ENCODE measurements around the gene DNAH8.
"Not testable (repeated sequence)": the region's sequence is repeated elsewhere in the genome, so short reads cannot be mapped to it uniquely, and the experiment has no call there.

The DNAH8 gene

DNA sequence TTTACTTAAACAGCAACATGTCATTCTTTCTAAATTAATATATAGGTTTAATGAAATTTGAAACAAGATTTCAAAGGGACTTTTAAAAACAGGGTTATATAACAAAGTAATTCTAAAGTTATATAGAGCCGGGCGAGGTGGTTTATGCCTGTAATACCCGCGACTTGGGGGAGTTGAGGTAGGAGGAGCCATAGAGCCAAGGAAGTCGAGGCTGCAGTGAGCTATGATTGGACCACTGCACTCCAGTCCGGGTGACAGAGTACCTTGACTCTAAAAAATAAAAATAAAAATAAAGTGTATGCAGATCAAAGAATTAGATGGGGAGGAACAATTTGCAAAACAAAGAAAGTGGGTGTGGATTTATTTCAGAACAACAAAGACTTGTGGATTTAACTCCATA, 182.4 kb downstream of the DNAH8 start:
- no peak for DNase-seq (ENCODE audit: low read depth in 2 of 2, low spot score in 1 of 2)

DNA sequence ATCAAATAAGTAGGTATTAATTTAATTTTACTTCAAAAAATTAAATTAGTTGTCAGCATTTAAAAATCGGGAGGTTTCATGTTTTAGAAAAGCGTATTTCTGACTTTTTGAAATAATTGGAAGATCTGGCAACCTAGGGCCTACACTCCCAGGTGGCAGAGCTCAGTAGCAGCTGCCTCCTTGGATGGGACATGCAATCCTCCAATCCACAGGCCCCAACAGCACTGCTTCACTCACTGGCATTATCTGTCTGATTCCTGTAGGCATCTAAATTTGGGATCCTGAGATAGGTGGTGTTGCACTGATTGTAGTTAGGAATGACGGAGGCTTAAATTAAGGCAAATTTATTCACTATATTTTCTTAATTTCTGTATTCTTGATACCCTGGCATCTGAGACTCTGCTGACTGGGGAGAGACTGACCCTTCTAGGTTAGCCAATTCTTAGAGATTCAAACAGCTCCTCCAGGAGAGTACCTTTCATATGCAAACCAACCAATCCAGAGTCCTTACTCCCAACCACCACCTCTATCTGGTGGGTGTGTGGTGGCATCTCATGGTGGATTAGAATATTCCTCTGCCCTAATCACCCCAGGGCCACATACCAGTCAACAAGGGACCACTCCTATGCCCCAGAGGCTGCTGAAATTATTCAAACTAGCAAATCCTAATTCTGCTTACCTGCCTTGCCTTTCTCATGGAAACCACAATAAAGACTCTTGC, 186.9 kb downstream of the DNAH8 start:
- no peak for DNase-seq (ENCODE audit: low read depth in 2 of 2, low spot score in 1 of 2)

DNA sequence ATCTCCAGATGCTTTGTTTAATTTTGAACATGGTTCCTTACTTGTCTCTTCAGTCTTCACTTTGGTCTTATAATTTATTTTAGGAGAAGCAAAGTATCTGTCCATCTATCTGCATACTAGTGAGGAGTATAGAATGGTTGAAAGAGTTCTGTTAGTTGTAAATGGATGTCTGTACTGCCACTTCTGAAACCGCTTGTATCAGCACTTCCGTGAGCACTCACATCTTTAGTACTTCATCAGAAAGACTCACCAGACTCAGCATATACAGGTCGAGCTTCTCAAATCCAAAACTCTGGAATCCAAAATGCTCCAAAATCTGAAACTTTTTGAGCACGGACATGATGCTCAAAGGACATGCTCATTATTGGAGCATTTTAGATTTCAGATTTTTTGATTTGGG, 191.5 kb downstream of the DNAH8 start:
- DNase-seq (ENCODE audit: low read depth in 2 of 2, low spot score in 1 of 2) = no peak

DNA sequence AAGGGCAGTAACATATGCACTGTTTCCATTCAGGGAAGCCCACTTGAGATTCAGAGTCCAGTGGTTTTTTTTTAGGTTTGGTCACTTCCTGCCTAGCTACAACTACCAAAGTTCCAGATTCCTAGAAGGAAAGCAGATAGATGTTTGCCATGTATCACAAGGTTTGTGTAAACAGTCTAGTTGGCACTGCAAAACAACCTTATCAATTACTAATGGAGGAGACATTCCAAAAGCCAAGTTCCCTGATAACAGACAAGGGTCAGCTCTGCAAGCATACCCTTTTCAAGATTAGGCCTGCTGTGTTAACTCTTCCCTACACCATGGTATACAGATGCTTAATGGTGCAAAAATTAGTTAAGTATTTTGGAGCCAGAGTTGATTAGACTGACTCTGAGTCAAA, 192.2 kb downstream of the DNAH8 start:
- DNase-seq (ENCODE audit: low read depth in 2 of 2, low spot score in 1 of 2) = no peak

DNA sequence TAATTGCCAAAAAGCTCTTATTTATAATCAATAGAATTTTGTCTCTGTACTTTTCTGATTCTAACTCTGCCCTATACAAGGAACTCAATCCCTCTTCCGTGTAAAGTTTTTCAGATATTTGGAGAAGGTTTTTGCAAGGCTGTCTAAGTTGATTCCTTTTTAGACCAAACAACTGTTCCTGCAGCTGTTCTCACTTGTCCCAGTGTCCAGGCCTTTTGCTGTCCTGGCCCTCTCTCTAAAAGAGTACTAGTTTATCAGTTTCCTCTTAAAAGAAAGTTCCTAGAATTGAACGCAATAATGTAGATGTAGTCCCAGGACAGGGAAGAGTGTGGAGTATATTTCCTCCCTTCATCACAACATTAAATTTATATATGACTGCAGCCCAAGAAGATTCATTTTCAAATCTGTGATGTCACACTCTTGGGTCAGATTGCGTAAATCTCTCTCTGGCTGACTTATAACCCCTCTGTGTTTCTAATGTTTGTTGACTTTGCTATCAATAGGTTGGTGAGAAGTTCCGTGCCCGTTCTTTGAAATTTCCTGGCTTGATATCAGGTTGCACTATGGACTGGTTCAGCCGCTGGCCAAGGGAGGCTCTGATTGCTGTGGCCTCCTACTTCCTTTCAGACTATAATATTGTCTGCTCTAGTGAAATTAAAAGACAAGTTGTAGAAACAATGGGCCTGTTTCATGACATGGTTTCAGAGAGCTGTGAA, 194.1 kb downstream of the DNAH8 start:
- no peak for DNase-seq (ENCODE audit: low read depth in 2 of 2, low spot score in 1 of 2)

DNA sequence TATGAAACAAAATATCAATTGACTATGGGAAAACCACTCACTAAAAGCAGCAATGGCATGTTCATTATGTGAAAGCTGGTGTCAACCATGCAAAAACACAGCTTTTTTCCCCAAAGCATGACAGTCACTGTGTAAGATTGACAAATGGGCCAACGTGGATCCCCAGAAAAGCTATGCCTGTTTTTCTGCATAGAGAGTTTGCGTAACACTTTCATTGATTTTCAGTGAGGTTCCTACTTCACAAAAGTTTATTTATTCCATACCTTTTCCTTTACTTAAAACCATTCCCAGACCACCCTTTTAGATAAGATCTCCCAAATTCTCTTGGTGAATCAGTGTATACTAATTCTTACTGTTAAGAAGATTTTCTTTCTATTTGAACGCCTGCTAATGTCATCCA, 195.1 kb downstream of the DNAH8 start:
- no peak for DNase-seq (ENCODE audit: low read depth in 2 of 2, low spot score in 1 of 2)

DNA sequence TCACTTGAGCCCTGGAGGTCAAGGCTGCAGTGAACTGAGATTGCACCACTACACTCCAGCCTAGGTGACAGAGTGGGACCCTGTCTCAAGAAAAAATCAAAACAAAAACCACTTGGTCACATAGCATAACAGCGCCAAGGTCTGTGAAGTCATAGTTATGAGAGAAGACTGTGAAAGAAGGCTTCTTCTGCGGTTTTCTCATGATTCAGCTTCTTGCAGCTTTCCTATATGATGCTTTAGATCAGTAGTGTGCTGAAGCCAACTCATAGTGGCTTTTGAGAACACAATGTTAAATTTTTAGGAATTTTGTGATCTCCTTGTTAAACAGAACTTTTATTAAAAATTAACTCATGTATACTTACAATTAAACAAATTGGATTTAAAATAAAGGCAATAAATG, 197.3 kb downstream of the DNAH8 start:
- DNase-seq (ENCODE audit: low read depth in 2 of 2, low spot score in 1 of 2) = no peak

DNA sequence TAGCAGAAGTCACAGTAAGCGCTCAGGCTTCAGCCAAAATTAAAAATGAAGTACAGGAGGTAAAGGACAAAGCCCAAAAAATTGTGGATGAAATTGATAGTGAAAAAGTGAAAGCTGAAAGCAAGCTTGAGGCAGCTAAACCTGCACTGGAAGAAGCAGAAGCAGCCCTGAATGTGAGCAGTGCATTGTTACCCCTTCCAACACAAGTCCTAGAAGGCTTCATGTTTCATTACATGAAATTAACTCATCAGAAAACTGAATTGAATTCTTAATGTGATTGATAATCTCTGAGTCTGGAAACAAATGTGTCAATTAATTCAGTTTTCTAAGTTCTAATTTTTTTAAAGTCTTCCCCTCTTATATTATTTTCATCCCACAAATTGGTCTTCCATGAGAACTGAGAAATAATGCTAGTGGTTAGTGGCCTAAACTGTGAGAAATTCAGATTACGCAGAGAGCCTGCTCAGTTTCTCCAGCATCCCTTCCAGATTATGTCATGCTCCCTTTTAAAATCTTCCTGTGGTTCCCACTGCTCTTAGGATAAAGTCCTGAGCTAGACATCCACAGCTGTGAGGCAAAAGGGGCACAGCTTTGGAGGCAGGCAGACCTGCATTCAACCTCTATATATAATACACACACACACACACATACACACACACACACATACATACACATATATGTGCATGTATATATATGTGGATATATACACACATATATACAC, 200.3 kb downstream of the DNAH8 start:
- no peak for DNase-seq (ENCODE audit: low read depth in 2 of 2, low spot score in 1 of 2)

DNA sequence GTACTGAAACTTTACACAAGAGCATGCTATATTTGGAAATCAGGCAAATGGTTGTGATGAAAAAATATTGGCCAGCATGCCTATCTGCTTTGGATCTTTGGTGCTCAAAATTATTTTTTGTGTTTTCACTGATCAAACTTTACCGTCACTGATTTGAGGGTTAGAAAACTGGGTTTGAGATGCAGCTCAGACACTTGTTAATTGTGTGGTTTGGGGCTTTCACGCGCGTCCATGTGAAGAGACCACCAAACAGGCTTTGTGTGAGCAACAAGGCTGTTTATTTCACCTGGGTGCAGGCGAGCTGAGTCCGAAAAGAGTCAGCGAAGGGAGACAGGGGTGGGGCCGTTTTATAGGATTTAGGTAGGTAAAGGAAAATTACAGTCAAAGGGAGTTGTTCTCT, 206.4 kb downstream of the DNAH8 start:
- DNase-seq (ENCODE audit: low read depth in 2 of 2, low spot score in 1 of 2) = not testable (repeated sequence)

DNA sequence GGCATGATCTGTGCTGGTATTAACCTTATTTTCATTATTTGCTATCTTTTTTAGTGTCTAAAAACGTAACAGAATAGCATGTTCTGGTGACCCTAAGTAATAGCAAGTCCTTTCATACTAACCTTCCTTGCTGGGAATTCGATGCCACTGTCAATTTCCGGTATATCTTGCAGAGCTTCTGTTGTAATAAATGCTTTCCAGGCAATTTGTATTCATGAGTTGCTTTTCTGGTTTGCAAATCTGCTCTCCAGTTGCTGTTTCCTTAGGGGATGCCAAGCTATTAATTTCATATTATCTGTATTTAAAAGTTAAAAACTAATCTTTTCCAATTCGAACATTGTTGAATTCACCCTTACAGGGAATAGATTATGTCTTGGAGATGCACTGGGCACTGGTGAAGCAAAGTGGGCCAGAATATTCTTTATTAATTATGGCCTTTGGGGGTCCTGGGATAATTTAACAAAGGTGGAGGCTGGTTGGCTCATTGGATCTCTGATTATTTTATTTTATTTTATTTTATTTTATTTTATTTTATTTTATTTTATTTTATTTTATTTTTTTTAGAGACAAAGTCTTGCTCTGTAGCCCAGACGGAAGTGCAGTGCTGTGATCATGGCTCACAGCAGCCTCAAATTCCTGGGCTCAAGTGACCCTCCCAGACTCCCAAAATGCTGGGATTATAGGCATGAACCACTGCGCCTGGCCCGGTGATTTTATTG, 209.8 kb downstream of the DNAH8 start:
- DNase-seq (ENCODE audit: low read depth in 2 of 2, low spot score in 1 of 2) = no peak

DNA sequence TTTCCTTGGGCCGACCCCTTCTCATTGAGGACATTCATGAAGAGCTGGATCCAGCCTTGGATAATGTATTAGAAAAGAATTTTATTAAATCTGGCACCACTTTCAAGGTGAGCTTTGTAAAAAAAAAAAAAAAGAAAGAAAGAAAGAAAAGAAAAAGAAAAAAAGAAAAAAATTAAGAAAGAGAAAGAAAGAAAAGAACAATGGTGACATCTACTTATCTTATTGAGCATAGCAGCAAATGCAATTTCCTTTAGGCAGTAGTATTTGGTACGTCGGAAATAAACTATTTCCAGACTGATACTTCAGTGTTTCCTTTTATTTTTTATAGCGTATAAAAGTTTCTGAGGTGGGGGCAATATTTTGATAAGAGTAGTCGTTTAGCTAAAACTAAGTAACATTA, 214.4 kb downstream of the DNAH8 start:
- no peak for DNase-seq (ENCODE audit: low read depth in 2 of 2, low spot score in 1 of 2)

DNA sequence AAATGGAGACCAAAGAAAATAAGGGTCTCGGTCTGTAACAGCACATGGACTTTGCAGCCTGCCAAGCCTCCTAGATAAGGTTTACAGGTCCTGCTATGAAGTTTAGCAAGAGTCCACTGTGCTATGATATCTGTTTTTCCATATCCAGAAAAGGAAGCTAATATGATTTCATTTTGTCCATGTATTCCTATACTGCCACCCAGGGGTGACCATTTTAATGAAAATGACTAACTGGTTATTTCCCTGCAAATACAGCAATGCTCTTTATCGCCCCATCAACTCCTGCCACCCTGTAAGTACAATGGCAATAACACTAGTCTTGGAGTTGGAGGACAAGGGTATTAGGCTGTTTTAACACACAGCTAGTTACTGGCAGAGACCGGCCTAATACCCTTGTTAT, 218.3 kb downstream of the DNAH8 start:
- DNase-seq (ENCODE audit: low read depth in 2 of 2, low spot score in 1 of 2) = no peak

DNA sequence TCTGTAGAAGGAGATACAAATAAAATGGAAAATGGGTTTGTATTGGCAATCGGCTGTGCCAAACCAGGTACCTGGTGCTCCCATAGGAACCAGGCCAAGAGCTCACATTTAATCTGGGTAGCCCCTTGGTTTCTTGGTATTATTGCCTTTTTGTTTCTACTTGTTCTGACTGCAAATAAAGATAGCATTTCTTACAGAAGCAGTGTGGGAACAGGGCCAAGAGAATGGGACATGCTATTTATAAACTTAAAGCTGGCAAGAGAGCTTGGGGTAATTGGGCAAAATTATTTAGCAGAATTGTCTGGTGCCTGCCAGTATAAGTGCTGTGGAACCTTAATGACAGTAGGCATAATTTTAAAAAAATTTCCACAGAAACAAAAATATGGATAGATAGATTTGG, 219.9 kb downstream of the DNAH8 start:
- no peak for DNase-seq (ENCODE audit: low read depth in 2 of 2, low spot score in 1 of 2)

DNA sequence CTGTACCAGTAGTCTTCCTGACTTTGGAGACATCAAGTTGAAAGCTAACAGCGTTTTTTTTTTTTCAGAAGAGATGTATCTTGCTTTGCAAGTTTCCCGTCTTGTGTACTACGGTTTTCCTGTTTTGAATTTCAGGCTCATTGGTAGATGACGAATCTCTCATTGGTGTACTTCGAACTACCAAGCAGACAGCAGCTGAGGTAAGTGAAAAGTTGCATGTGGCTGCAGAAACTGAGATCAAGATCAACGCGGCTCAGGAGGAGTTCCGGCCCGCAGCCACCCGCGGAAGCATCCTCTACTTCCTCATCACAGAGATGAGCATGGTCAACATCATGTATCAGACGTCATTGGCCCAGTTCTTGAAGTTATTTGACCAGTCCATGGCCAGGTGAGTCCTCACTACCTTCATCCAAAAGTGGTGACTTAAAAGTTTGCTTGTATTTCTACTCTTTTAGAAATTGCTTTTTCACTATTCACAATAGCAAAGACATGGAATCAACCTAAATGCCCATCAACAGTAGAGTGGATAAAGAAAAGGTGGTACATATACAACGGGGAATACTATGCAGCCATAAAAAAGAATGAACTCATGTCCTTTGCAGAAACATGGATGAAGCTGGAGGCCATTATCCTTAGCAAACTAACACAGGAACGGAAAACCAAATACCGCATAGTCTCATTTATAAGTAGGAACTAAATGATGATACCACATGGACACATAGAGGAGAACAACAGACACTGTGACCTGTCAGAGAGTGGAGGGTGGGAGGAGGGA, 222.9 kb downstream of the DNAH8 start:
- no peak for DNase-seq (ENCODE audit: low read depth in 2 of 2, low spot score in 1 of 2)

DNA sequence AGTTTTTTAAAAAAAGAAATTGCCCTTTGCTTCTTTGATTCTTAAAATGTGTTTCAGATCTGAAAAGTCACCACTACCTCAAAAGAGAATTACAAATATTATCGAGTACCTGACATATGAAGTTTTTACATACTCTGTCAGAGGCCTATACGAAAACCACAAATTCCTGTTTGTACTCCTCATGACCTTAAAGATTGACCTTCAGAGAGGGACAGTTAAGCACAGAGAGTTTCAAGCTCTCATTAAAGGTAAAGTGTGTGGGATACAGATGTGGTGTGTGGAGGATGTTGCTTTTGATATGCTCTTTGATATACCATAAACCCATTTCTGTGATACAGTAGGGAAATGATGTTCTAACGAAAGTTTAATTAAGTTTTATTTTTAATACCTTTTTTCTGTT, 223.6 kb downstream of the DNAH8 start:
- DNase-seq (ENCODE audit: low read depth in 2 of 2, low spot score in 1 of 2) = no peak

DNA sequence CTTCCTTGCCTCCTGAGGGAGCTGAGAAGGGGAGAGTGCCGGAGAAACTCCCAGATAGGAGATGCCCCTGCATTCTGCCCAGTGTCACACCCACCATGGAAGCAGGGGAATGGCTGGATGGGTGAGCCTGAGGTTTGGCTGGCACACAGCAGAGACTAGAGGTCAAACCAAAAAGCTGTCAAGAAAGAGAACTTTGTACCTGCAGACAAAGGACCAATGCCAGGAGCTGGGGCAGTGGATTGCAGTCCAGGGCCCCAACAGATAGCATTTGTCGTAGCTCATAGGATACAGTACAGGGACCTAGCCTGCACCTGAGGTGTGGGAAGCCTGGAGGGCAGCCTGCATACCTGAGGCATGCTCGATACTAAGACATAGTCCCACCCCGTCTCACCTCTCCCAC, 227.3 kb downstream of the DNAH8 start:
- DNase-seq (ENCODE audit: low read depth in 2 of 2, low spot score in 1 of 2) = no peak

DNA sequence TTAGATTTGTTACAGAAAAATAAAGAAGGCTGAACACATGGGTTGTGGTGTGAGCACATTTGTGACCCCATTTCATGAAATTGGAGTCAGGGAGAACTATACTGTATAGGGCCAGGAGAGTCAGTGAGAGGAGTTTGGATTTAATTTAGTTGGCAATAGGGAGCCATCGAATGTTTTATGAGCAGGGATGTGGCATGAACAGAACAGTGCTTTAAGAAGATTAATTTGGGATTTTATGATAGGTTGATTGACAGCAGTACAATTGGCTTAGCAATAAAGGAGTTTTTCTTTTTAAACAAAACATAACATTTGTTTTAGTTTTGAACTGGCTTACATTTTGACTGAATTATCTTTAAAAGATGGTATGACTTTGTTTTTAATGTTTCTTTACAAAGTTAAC, 227.9 kb downstream of the DNAH8 start:
- no peak for DNase-seq (ENCODE audit: low read depth in 2 of 2, low spot score in 1 of 2)

DNA sequence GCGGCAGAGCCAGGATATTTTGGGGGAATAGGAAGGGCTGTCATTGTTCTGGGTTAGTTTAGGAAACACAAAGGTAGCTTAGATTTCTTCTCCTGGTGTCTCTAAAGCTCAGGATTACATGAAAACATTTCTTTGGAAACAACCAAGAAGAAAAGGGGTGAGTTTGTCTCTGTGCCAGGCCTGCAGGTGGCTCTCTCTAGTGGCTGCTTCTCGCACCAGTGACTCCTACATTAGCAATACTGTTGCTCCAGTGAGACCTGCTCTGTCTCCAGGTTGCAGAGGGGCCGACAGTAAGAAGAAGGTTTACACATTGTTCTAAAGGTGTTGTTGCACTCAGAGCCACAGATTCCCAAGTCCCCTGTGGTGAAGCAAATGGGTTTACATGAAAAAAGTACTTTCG, 228.9 kb downstream of the DNAH8 start:
- DNase-seq (ENCODE audit: low read depth in 2 of 2, low spot score in 1 of 2) = no peak

DNA sequence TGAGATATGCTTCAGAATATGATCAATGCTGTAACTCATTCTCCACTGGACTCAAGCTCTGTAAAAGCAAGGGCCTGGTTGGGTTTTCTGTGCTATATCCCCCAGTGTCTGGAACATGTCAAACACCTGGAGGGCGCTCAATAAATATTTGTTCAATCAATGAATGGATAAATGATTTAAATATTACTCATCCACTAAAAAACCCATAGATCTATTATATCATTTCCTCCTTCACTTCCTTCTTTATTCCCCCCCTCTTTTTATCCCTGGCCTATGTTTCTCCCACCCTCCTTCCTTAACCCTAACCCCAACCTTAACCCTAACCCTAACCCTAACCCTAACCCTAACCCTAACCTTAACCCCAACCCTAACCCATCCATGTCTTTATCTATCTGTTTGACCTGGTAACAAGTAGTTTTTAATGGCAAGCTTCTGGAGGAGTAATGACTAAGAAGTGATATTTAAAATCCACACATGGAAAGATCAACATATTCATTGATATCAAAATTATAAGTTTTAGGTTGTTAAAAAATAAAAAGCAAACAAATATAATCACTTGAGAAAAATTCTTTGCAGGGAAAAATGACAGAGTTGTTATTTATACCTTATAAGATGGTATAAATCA, 229.7 kb downstream of the DNAH8 start:
- no peak for DNase-seq (ENCODE audit: low read depth in 2 of 2, low spot score in 1 of 2)

DNA sequence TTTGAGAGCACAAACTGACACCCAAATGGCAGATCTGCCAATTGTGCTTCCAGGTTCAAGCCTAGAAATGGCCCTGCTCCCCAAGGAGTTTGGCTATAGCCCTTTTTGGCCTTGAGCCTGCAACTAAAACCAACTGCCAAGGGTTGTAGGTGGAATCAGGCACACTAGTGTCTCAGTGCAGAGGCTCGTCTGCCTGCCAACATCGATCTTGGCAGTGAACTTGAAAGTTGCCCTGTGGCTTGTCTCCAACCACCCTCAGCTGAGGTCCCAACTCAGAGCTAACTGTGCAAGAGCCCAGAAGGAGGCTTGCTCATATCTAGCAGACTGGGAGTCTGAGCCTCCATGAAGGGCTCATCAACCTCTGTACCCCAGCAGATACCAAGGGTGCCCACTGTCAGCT, 240.8 kb downstream of the DNAH8 start:
- no peak for DNase-seq (ENCODE audit: low read depth in 2 of 2, low spot score in 1 of 2)

DNA sequence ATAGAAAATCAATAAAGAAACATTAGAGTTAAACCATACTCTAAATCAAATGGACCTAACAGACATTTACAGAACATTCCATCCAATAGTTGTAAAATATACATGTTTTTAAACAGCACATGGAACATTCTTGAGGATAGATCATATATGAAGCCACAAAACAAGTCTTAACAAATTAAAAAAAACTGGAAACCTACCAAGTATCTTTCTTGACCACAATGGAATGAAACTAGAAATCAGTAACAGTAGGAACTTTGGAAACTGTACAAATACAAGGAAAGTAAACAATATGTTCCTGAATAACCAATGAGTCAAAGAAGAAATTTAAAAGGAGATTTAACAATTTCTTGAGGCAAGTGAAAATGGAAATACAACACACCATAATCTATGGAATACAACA, 242.3 kb downstream of the DNAH8 start:
- DNase-seq (ENCODE audit: low read depth in 2 of 2, low spot score in 1 of 2) = no peak

All from stimulated activated CD8-positive, alpha-beta memory T cell treated with anti-CD3 and anti-CD28 coated beads, Interleukin-4, amount 100 ng/mL, for 4 hours (primary cell).